Measurements from ENCODE around the gene TBC1D3I.
"Not testable (repeated sequence)": the region's sequence is repeated elsewhere in the genome, so short reads cannot be mapped to it uniquely, and the experiment has no call there.

Gene TBC1D3I

GRCh38 chr17:36264470-36264869 is at the start of gene TBC1D3I:
TBC1D3I (minus strand) TSS chr17:36264570; CDS start chr17:36262985, 1,585 bp downstream.
- H3K4me3 ChIP-seq (ENCODE audit: low read depth, low read length); H3K9me3 ChIP-seq (ENCODE audit: control insufficient read depth, low read length); H3K36me3 ChIP-seq (ENCODE audit: control insufficient read depth, insufficient read depth, low read length): not testable (repeated sequence)

GRCh38 chr17:36295161-36295560 is 30.8 kb upstream of the TBC1D3I start:
- H3K27me3 ChIP-seq (ENCODE audit: control insufficient read depth, insufficient read depth, low read length); H3K9me3 ChIP-seq (ENCODE audit: control insufficient read depth, low read length); H3K27ac ChIP-seq; H3K4me3 ChIP-seq (ENCODE audit: low read depth, low read length); H3K4me1 ChIP-seq; H2AFZ ChIP-seq; H3K79me2 ChIP-seq; H3K9ac ChIP-seq; H3K4me2 ChIP-seq (ENCODE audit: low read length); H3K36me3 ChIP-seq (ENCODE audit: control insufficient read depth, insufficient read depth, low read length): not testable (repeated sequence)

More at GRCh38 chr17:36264470-36264869, at the start of gene TBC1D3I:
- not testable (repeated sequence) for H3K79me2 ChIP-seq; H3K9ac ChIP-seq; H3K27ac ChIP-seq; H2AFZ ChIP-seq; H3K4me1 ChIP-seq; H3K4me2 ChIP-seq (ENCODE audit: low read length); H3K27me3 ChIP-seq (ENCODE audit: control insufficient read depth, insufficient read depth, low read length)

- H3K27ac ChIP-seq; H3K4me3 ChIP-seq (ENCODE audit: low read depth, low read length); H3K36me3 ChIP-seq (ENCODE audit: control insufficient read depth, insufficient read depth, low read length): not testable (repeated sequence)
These were observed 25.7 kb upstream of the TBC1D3I start for GRCh38 chr17:36289965-36290612.

DNA sequence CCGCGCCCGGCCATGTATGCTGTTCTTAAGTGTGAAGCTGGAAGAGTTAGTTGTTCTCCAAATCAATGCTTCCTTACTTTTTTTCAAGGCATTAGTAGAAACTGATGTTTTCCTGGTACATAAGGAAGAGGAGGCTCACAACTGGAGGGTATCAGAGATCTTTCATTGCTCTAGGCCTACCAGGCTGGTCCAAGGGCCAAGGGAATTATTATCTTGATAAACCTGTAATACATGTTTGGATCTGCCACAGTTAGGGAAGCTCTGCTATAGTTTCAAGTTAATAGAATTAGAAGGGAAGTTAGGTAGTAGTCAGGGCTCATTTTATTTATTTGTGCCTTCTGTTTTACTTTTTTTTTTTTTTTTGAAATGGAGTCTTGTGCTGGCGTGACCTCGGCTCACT is 19.8 kb upstream of the TBC1D3I start:
- not testable (repeated sequence) for H3K9ac ChIP-seq; H3K4me1 ChIP-seq; H3K79me2 ChIP-seq; H3K9me3 ChIP-seq (ENCODE audit: control insufficient read depth, low read length); H2AFZ ChIP-seq; H3K4me2 ChIP-seq (ENCODE audit: low read length); H3K27ac ChIP-seq; H3K4me3 ChIP-seq (ENCODE audit: low read depth, low read length); H3K27me3 ChIP-seq (ENCODE audit: control insufficient read depth, insufficient read depth, low read length); H3K36me3 ChIP-seq (ENCODE audit: control insufficient read depth, insufficient read depth, low read length)

More at GRCh38 chr17:36289965-36290612, 25.7 kb upstream of the TBC1D3I start:
- H3K4me2 ChIP-seq (ENCODE audit: low read length); H3K27me3 ChIP-seq (ENCODE audit: control insufficient read depth, insufficient read depth, low read length); H3K79me2 ChIP-seq; H3K9ac ChIP-seq; H3K9me3 ChIP-seq (ENCODE audit: control insufficient read depth, low read length); H3K4me1 ChIP-seq; H2AFZ ChIP-seq: not testable (repeated sequence)

DNA sequence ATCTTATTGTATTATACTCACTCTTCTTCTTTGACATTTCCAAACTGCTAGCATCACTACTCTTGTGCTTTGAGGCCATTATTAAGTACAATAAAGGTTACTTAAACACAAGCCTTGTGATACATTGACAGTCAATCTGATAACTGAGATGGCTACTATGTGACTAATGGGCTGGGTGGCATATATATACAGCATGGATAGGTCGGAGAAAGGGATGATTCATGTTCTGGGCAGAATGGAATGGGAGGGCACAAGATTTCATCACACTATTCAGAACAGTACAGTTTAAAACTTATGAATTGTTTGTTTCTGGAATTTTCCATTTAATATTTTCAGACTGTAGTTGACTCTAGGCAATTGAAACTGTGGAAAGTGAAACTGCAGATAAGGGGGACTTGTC is 18.9 kb upstream of the TBC1D3I start:
- H3K4me1 ChIP-seq; H2AFZ ChIP-seq; H3K36me3 ChIP-seq (ENCODE audit: control insufficient read depth, insufficient read depth, low read length); H3K4me2 ChIP-seq (ENCODE audit: low read length); H3K9me3 ChIP-seq (ENCODE audit: control insufficient read depth, low read length); H3K9ac ChIP-seq; H3K4me3 ChIP-seq (ENCODE audit: low read depth, low read length); H3K79me2 ChIP-seq; H3K27me3 ChIP-seq (ENCODE audit: control insufficient read depth, insufficient read depth, low read length); H3K27ac ChIP-seq: not testable (repeated sequence)

GRCh38 chr17:36242046-36242445 is 22.3 kb downstream of the TBC1D3I start:
- H3K79me2 ChIP-seq; H2AFZ ChIP-seq; H3K9me3 ChIP-seq (ENCODE audit: control insufficient read depth, low read length); H3K4me3 ChIP-seq (ENCODE audit: low read depth, low read length); H3K36me3 ChIP-seq (ENCODE audit: control insufficient read depth, insufficient read depth, low read length); H3K4me1 ChIP-seq; H3K4me2 ChIP-seq (ENCODE audit: low read length); H3K27me3 ChIP-seq (ENCODE audit: control insufficient read depth, insufficient read depth, low read length); H3K27ac ChIP-seq; H3K9ac ChIP-seq: not testable (repeated sequence)

DNA sequence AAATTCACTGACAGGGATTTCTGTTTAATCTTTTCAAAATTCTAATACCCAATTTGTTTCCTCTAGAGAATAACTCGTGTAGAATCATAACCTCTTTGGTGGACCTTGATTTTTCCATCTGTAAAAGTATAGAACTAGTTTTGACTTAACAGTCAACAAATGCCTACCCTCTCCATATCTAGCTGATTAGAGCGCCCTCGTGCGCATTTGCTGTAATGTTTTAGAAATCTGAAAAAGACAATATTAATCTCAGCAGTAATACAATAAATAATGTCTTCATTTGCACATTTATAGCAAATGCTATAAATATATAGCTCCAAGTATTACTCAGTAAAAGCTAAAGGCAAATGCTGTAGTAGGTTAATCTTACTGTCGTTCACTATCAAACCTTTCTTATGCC is 34.7 kb downstream of the TBC1D3I start:
- not testable (repeated sequence) for H3K4me2 ChIP-seq (ENCODE audit: low read length); H3K9me3 ChIP-seq (ENCODE audit: control insufficient read depth, low read length); H3K27ac ChIP-seq; H3K9ac ChIP-seq; H3K4me1 ChIP-seq; H3K36me3 ChIP-seq (ENCODE audit: control insufficient read depth, insufficient read depth, low read length); H3K4me3 ChIP-seq (ENCODE audit: low read depth, low read length); H3K79me2 ChIP-seq; H2AFZ ChIP-seq; H3K27me3 ChIP-seq (ENCODE audit: control insufficient read depth, insufficient read depth, low read length)

- H3K4me1 ChIP-seq; H3K9ac ChIP-seq; H3K9me3 ChIP-seq (ENCODE audit: control insufficient read depth, low read length); H2AFZ ChIP-seq; H3K27ac ChIP-seq; H3K27me3 ChIP-seq (ENCODE audit: control insufficient read depth, insufficient read depth, low read length); H3K36me3 ChIP-seq (ENCODE audit: control insufficient read depth, insufficient read depth, low read length); H3K79me2 ChIP-seq; H3K4me3 ChIP-seq (ENCODE audit: low read depth, low read length); H3K4me2 ChIP-seq (ENCODE audit: low read length): not testable (repeated sequence)
These were observed 41.4 kb downstream of the TBC1D3I start for GRCh38 chr17:36222967-36223366.

DNA sequence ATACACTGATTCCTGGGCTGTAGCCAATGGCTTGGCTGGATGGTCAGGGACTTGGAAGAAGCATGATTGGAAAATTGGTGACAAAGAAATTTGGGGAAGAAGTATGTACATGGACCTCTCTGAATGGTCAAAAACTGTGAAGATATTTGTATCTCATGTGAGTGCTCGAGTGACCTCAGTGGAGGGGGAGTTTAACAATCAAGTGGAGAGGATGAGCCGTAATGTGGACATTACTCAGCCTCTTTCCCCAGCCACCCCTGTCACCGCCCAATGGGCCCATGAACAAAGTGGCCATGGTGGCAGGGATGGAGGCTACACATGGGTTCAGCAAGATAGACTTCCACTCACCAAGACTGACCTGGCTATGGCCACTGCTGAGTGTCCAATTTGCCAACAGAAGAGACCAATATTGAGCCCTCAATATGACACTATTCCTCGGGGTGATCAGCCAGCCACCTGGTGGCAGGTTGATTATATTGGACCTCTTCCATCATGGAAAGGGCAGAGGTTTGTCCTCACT is 42.7 kb downstream of the TBC1D3I start:
- not testable (repeated sequence) for H3K79me2 ChIP-seq; H3K36me3 ChIP-seq (ENCODE audit: control insufficient read depth, insufficient read depth, low read length); H3K4me2 ChIP-seq (ENCODE audit: low read length); H3K27me3 ChIP-seq (ENCODE audit: control insufficient read depth, insufficient read depth, low read length); H2AFZ ChIP-seq; H3K9ac ChIP-seq; H3K4me3 ChIP-seq (ENCODE audit: low read depth, low read length); H3K4me1 ChIP-seq; H3K9me3 ChIP-seq (ENCODE audit: control insufficient read depth, low read length); H3K27ac ChIP-seq

GRCh38 chr17:36220737-36221580 is 43.4 kb downstream of the TBC1D3I start:
- not testable (repeated sequence) for H3K4me3 ChIP-seq (ENCODE audit: low read depth, low read length); H2AFZ ChIP-seq; H3K79me2 ChIP-seq; H3K27ac ChIP-seq; H3K9ac ChIP-seq; H3K9me3 ChIP-seq (ENCODE audit: control insufficient read depth, low read length); H3K36me3 ChIP-seq (ENCODE audit: control insufficient read depth, insufficient read depth, low read length); H3K4me2 ChIP-seq (ENCODE audit: low read length); H3K4me1 ChIP-seq; H3K27me3 ChIP-seq (ENCODE audit: control insufficient read depth, insufficient read depth, low read length)

- not testable (repeated sequence) for H3K4me2 ChIP-seq (ENCODE audit: low read length); H2AFZ ChIP-seq; H3K4me3 ChIP-seq (ENCODE audit: low read depth, low read length); H3K27me3 ChIP-seq (ENCODE audit: control insufficient read depth, insufficient read depth, low read length); H3K9ac ChIP-seq; H3K79me2 ChIP-seq; H3K9me3 ChIP-seq (ENCODE audit: control insufficient read depth, low read length); H3K4me1 ChIP-seq; H3K36me3 ChIP-seq (ENCODE audit: control insufficient read depth, insufficient read depth, low read length); H3K27ac ChIP-seq
These were observed 44.8 kb downstream of the TBC1D3I start for GRCh38 chr17:36219556-36219955.

All from parathyroid adenoma (tissue), 2 donors.